Measurements from ENCODE around the gene DOCK7.
A peak's percentile ranks its signal among the peaks of the same experiment; 100 is the strongest.

The DOCK7 gene

DNA sequence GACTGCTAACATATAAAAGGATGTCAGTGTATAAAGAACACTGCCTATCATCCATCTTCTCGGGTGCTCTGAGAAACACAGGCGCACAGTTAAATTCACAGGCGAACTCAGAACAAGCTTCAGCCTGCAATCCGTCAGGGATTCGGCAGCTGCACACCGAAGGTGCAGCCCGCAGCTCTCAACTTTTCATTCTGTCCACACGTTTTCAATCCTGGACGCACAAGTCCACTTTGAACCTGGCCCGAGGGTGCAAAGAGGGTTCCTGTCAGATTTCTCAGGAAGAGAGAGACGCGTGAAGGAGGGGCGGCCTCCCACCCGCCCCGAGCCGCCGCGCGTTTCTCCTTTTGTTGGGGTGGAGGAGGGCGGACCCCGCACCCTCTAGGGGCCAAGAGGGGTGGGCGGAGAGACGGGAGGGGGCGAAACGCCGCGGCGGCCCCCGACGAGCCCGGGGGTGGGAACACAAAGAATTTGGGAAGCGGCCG lies 724 bp downstream of the DOCK7 start:
- H3K27ac ChIP-seq (ENCODE audit: low read depth, low read length) = no peak overlapping the region

DNA sequence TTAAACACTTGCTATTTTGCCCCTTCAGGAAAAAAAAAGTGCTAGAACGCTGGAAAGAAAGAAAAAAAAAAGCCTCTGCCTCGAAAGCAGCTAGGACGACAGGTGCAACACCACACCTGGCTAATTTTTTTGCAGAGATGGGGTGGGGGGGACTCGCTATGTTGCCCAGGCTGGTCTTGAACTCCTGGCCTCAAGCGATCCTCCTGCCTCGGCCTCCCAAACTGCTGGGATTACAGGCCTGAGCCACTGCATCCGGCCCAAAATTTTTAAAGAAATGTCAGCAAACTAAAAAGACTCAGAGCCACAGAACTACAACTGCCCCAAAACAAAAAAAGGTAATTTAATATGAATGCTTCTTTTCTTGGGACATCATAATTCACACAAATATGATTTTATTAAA lies 1.4 kb downstream of the DOCK7 start:
- H3K79me2 ChIP-seq (ENCODE audit: control insufficient read depth, low read length) = peaks cover 36% of the 10 kb centered on the region
- H3K4me2 ChIP-seq (ENCODE audit: low read length) = peak overlapping the region; percentile 99
- H3F3A ChIP-seq (ENCODE audit: control insufficient read depth, insufficient read depth) = peaks cover 8% of the 10 kb centered on the region

More for the DNA sequence above, 724 bp downstream of the DOCK7 start:
- Histone ChIP-seq H3K9me2 (replicated peaks; ENCODE audit: control insufficient read depth, low read length) (no peaks in the 10 kb centered on the region), H3K9me3 (ENCODE audit: control insufficient read depth, insufficient read depth, low read length) (no peaks in the 10 kb centered on the region), H3K79me2 (ENCODE audit: control insufficient read depth, low read length) (peaks cover 32% of the 10 kb centered on the region), H3K4me2 (ENCODE audit: low read length) (peak overlapping the region; percentile 99), H3F3A (ENCODE audit: control insufficient read depth, insufficient read depth) (peaks cover 8% of the 10 kb centered on the region), H3K36me3 (ENCODE audit: control insufficient read depth, low read length) (no peaks in the 10 kb centered on the region), H3K4me3 (ENCODE audit: low read length) (peak overlapping the region; percentile 90), H3K27me3 (ENCODE audit: control insufficient read depth, low read length) (no peaks in the 10 kb centered on the region), H4K20me1 (ENCODE audit: control insufficient read depth, insufficient read depth, low read depth, low read length) (peaks cover 5% of the 10 kb centered on the region; the same call in 1 of the 2 replicates), H3K4me1 (ENCODE audit: control insufficient read depth, low read length) (peaks cover 39% of the 10 kb centered on the region)
- TF ChIP-seq, protein P1, sequence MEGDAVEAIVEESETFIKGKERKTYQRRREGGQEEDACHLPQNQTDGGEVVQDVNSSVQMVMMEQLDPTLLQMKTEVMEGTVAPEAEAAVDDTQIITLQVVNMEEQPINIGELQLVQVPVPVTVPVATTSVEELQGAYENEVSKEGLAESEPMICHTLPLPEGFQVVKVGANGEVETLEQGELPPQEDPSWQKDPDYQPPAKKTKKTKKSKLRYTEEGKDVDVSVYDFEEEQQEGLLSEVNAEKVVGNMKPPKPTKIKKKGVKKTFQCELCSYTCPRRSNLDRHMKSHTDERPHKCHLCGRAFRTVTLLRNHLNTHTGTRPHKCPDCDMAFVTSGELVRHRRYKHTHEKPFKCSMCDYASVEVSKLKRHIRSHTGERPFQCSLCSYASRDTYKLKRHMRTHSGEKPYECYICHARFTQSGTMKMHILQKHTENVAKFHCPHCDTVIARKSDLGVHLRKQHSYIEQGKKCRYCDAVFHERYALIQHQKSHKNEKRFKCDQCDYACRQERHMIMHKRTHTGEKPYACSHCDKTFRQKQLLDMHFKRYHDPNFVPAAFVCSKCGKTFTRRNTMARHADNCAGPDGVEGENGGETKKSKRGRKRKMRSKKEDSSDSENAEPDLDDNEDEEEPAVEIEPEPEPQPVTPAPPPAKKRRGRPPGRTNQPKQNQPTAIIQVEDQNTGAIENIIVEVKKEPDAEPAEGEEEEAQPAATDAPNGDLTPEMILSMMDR (IDR thresholded peaks at IDR 0.05; ENCODE audit: low read depth, low read length, poor library complexity, severe bottlenecking) = no peak
- no peak for TF ChIP-seq EZH2phosphoT487 (IDR thresholded peaks at IDR 0.05; ENCODE audit: borderline replicate concordance, low read length)

DNA sequence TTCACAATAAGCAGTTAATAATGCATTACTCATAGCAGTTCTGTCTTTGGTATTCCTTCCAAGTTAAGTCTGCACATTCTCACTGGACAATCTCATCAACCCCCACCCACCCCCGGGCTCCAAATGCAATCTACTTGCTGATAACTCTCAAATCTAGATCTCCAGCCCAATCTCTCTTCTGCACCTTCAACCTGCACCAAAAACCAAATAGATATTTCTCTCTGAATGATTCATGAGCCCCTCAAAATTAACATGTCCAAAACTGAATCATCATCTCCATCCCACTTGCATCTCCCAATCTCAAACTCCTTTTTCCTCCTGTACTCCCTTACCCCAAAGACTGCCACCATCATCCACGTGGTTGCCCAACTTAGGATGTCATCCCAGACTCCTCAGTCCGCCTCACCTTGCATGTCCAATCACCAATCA lies 2.7 kb downstream of the DOCK7 start:
- Histone ChIP-seq H3K4me1 (ENCODE audit: control insufficient read depth, low read length) (peaks cover 39% of the 10 kb centered on the region), H3K4me3 (ENCODE audit: low read length) (peak overlapping the region; percentile 5; the same call in 1 of the 2 replicates), H3K4me2 (ENCODE audit: low read length) (peak overlapping the region; percentile 14; the same call in 1 of the 2 replicates), H3F3A (ENCODE audit: control insufficient read depth, insufficient read depth) (peaks cover 8% of the 10 kb centered on the region), H3K79me2 (ENCODE audit: control insufficient read depth, low read length) (peaks cover 40% of the 10 kb centered on the region), H3K36me3 (ENCODE audit: control insufficient read depth, low read length) (no peaks in the 10 kb centered on the region), H4K20me1 (ENCODE audit: control insufficient read depth, insufficient read depth, low read depth, low read length) (peaks cover 5% of the 10 kb centered on the region; the same call in 1 of the 2 replicates), H3K9me3 (ENCODE audit: control insufficient read depth, insufficient read depth, low read length) (no peaks in the 10 kb centered on the region), H3K9me2 (replicated peaks; ENCODE audit: control insufficient read depth, low read length) (no peaks in the 10 kb centered on the region), H3K27me3 (ENCODE audit: control insufficient read depth, low read length) (no peaks in the 10 kb centered on the region), H3K27ac (ENCODE audit: low read depth, low read length) (no peak overlapping the region)
- TF ChIP-seq EZH2phosphoT487 (IDR thresholded peaks at IDR 0.05; ENCODE audit: borderline replicate concordance, low read length) = no peak
- TF ChIP-seq, protein P1 (IDR thresholded peaks at IDR 0.05; ENCODE audit: low read depth, low read length, poor library complexity, severe bottlenecking) = no peak

More for the DNA sequence above, 1.4 kb downstream of the DOCK7 start:
- Histone ChIP-seq H3K36me3 (ENCODE audit: control insufficient read depth, low read length) (no peaks in the 10 kb centered on the region), H3K4me3 (ENCODE audit: low read length) (peak overlapping the region; percentile 90), H4K20me1 (ENCODE audit: control insufficient read depth, insufficient read depth, low read depth, low read length) (peaks cover 5% of the 10 kb centered on the region; the same call in 1 of the 2 replicates), H3K27me3 (ENCODE audit: control insufficient read depth, low read length) (no peaks in the 10 kb centered on the region), H3K9me2 (replicated peaks; ENCODE audit: control insufficient read depth, low read length) (no peaks in the 10 kb centered on the region), H3K9me3 (ENCODE audit: control insufficient read depth, insufficient read depth, low read length) (no peaks in the 10 kb centered on the region), H3K27ac (ENCODE audit: low read depth, low read length) (no peak overlapping the region), H3K4me1 (ENCODE audit: control insufficient read depth, low read length) (peaks cover 39% of the 10 kb centered on the region)
- TF ChIP-seq EZH2phosphoT487 (IDR thresholded peaks at IDR 0.05; ENCODE audit: borderline replicate concordance, low read length) = no peak
- TF ChIP-seq, protein P1 (IDR thresholded peaks at IDR 0.05; ENCODE audit: low read depth, low read length, poor library complexity, severe bottlenecking) = no peak

All from DOHH2 (cell line).